ENCODE measurements around the gene PLEKHG4B.
"Not testable (repeated sequence)": the region's sequence is repeated elsewhere in the genome, so short reads cannot be mapped to it uniquely, and the experiment has no call there.

The PLEKHG4B gene

GRCh38 chr5:158807-159447, 67.0 kb downstream of the PLEKHG4B start:
- DNase-seq = no peak

DNA sequence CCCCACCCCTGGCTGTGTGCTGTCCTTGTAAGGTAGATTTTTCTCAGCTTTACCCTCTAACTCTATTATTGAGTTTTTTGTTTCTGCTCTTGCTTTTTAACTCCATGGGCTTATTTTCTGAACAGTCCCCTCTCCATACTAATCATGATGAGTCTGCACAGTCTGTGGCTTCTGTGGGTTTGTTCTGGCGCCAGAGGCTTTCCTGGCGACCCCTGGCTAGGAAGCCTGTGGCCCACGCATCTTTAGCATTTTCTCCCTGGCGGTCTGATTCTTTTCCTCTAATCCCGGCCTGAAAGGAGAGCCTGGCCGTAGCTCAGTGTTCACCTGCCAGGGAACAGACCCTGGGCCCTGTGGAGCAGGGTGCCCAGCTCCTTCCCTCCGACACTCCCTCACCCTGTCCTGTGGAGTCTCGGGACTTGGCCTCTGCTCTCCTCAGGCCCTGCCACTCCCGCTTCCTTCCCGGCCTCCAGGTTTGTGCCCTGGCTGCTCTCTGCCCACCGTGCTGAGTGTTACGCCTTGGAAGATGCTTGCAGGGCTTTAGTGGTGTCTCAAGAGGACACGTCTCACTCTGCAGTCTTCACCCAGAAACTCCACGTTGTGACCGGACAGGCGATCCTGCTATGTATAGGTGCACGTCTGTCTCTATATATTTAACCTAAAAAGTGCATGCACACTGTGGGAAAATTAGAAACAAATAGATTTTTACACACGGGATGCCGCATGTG, 67.6 kb downstream of the PLEKHG4B start:
- DNase-seq = peak; percentile 89

- peak; percentile 37 for DNase-seq
These were observed 68.2 kb downstream of the PLEKHG4B start for GRCh38 chr5:160173-160510.

GRCh38 chr5:160921-161802, 69.2 kb downstream of the PLEKHG4B start:
- no peak for DNase-seq

GRCh38 chr5:161803-162110, 69.8 kb downstream of the PLEKHG4B start:
- DNase-seq = no peak

GRCh38 chr5:162190-162564, 70.2 kb downstream of the PLEKHG4B start:
- no peak for DNase-seq

DNA sequence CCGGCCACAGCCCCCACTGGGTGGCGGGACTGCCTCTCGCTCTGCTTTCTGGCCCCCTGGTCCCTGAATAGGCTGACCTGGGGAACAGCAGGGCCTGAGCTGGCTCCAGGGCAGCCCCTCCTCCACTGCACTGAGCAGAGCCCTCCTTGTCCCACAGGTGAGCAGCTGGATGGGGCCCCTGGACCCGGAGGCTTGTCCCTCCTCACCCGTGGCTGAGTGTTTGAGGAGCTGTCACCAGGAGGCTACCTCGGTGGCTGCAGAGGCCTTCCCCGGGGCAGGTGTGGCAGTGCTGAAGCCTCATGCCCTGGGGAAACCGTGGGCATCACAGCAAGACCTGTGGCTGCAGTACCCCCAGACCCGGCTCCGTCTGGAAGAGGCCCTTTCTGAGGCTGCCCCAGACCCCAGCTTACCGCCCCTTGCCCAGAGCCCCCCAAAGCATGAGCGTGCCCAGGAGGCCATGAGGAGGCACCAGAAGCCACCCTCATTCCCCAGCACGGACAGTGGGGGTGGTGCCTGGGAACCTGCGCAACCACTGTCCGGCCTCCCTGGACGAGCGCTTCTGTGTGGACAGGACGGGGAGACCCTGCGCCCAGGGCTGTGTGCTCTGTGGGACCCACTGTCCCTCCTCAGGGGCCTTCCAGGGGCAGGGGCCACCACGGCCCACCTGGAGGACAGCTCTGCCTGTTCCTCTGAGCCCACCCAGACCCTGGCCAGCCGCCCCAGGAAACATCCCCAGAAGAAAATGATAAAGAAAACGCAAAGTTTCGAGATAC, 70.8 kb downstream of the PLEKHG4B start:
- no peak for DNase-seq

- no peak for DNase-seq
These were observed 71.3 kb downstream of the PLEKHG4B start for GRCh38 chr5:163338-163620.

DNA sequence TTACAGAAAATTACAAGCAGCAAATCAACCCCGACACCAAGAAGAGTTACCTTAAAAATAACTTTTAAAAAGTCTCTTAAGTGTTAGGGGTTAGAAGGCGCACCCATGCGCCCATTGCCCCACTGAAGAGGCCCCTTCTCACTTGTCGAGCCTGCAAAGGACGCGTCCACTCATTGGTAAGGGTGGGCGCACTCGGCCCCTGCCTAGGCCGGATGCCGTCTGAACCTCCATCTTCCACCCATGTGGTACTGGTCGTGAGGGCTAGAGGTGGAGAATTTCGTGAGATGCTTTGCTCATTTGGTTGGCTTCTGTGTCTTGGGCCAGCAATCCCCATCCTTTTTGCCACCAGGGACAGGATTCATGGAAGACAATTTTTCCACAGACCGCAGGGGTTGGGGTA, 71.9 kb downstream of the PLEKHG4B start:
- no peak for DNase-seq

GRCh38 chr5:164244-164643, 72.3 kb downstream of the PLEKHG4B start:
- DNase-seq = no peak

DNA sequence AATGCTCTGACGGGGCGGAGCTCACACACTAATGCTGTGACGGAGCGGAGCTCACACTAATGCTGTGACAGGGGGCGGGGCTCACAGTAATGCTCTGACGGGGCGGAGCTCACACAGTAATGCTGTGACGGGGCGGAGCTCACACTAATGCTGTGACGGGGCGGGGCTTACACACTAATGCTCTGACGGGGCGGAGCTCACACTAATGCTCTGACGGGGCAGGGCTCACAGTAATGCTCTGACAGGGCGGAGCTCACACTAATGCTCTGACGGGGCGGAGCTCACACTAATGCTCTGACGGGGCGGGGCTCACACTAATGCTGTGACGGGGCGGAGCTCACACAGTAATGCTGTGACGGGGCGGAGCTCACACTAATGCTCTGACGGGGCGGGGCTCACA, 72.8 kb downstream of the PLEKHG4B start:
- DNase-seq = not testable (repeated sequence)

DNA sequence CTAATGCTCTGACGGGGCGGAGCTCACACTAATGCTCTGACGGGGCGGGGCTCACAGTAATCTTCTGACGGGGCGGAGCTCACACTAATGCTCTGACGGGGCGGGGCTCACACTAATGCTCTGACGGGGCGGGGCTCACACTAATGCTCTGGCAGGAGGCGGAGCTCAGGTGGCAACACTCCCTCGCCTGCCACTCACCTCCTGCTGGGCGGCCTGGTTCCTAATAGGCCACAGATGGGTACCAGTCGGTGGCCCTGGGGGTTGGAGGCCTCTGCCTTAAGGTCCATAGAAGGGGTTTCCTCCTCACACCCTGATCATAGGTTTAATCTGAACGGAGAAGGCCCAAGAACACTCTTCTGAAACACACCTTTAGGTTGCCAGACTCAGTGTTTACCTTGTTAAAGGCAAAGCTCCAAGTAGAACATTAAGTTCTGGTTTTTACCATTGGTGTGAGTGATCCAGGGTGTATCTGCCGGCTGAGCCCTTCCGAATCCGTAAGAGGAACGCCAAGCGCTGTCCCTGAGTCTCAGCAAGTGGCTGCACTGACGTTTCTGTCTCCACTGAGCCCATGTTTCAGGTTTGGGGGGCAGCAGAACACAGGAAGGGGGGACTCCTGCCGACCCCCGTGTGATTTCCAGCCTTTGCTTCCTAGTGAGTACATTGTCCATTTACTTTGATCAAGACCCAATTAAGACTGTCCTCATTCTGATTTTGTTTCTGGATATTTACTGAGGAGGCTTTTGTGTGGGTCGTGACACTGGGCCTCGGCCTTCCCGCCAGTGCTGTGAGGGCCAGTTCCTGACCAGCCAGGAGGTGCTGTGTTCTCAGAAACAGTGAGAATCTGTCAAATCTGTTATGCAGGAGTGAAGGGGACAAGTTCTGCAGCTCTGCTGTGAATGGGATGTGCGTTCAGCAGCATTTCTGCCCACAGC, 74.7 kb downstream of the PLEKHG4B start:
- DNase-seq = no peak

DNA sequence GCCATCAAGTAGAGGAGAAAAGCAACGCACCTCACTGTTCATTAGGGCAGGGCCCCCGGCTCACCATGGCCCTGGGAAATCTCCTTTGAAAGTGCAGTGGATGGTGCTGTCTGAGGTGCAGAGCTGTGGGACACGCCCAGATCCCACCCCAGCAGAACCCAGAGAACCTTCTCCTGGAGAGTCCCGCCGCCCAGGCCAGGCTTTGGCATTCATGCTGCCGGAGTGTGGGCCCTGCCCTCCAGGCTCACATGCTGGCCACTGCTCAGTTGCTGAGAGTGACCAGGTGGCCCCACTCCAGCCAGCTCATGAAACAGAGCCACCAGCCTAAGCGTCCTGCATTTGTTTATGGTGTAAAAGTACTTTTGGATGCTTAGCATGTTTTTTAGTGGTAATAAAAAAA, 75.5 kb downstream of the PLEKHG4B start:
- DNase-seq = no peak

GRCh38 chr5:167982-168660, 76.2 kb downstream of the PLEKHG4B start:
- peak; percentile 95 for DNase-seq

DNA sequence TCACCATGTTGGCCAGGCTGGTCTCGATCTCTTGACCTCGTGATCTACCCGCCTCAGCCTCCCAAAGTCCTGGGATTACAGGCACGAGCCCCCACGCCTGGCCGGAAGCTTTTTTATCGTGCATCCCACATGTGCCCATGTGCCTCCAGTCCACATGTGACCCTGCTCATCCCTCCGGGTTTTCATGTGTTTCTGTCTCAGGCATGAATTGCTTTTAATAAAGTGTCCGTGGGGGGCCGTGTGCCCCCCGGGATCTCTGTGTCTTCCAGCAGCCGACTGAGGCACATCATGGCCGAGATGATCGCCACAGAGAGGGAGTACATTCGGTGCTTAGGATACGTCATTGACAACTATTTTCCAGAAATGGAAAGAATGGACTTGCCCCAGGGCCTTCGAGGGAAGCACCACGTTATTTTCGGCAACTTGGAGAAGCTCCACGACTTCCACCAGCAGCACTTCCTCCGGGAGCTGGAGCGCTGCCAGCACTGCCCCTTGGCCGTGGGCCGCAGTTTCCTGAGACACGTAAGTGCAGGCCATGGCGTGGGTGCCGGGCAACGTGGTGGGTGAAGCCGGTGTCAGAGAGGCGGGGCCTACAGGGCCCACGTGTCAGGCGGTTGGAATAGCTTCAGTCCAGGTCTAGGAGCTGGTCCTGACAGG, 77.2 kb downstream of the PLEKHG4B start:
- DNase-seq = peak; percentile 11

DNA sequence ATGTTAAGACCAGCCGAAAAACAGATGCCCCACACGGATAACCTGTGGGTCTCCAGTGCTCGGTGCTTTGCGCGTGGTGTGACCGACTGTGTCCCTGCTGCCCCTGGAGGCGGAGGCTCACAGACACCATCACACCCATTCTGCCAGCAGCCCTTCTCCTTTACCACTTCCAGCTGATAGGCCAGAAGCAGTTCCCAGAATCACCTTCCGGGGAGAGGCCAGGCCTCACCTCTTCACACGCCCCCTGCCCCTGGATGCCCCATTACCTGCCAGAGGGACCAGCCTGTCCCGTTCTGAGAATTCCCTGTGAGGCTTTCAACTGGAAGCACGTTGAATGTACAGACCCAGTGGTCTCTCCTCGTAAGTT, 77.7 kb downstream of the PLEKHG4B start:
- no peak for DNase-seq

GRCh38 chr5:170971-171800, 79.2 kb downstream of the PLEKHG4B start:
- DNase-seq = no peak

DNA sequence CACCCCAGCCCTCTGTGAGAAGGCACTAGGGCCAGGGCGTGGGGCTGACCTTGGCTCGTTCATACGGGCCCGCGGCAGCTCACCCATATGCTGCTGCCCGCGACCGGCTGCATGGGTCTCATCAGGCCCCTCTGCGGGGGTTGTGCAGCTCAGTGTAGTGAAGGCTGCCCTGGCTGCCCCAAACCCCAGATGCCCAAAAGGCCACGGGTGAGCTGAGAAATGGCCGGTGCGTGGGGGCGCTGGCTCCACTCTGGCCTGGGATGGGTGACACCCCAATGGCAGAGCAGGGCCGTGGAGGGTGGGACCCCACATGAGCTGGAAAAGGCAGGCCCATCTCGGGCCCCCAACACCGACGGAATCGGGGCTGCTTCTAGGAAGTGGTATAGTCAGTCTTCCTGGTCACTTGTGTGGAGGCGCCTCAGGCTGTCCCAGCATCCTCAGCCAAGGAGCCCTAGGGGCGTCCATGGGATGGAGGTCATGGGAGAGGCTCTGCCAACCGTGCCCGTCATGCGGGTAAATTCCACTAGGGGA, 79.9 kb downstream of the PLEKHG4B start:
- no peak for DNase-seq

DNA sequence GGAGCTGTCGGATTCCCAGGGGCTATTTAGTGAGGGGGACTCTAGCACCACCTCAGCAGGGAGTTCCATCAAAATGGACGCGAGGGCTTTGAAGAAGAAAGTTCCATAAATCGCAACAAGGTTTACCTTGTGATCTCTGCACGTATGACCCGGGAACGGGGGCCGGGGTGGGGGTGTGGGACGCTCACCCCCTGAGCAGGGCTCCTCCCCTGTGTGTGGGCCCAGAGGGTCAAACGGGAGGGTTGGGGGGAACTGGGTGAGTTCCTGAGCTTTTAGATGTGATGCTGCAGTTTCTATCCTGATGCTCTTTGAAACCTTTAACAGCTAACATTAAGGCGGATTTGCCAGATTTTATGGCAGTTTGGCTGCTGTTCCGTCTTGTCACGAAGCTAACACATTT, 80.5 kb downstream of the PLEKHG4B start:
- DNase-seq = no peak

- DNase-seq = no peak
These were observed 80.9 kb downstream of the PLEKHG4B start for GRCh38 chr5:172841-173251.

Measured in fibroblast of skin of right biceps (primary cell).